Testis (tissue), 3 donors: ENCODE results near the gene LIMK2. TPM values are rescaled to one million over a fixed set of nuclear protein-coding genes. Genes with fewer than 3 reads are reported as not detected.
A peak's percentile ranks its signal among the peaks of the same experiment; 100 is the strongest.

Experiments
- DNase-seq: peaks from one replicate; pipeline ENCODE4 v3.0.0-alpha.2; 2019
- H3K27ac ChIP-seq, 2 donors: fragments of 200-600 bp; sonication (generic); one replicate each; pipeline ENCODE4 v1.5.1; 2019
- H3K27me3 ChIP-seq: fragments of 200-600 bp; sonication (generic); one replicate; pipeline ENCODE4 v1.5.1; 2019
- H3K36me3 ChIP-seq: fragments of 200-600 bp; sonication (generic); one replicate; pipeline ENCODE4 v1.5.1; 2017; ENCODE audit warnings: low read depth; ENCODE audit errors: missing control alignments
- H3K4me1 ChIP-seq: fragments of 200-600 bp; sonication (generic); one replicate; pipeline ENCODE4 v1.5.1; 2019
- H3K4me3 ChIP-seq, 2 donors: fragments of 200-600 bp; sonication (generic); one replicate each; pipeline ENCODE4 v1.5.1; 2017 to 2019
- H3K9me3 ChIP-seq: fragments of 200-600 bp; sonication (generic); one replicate; pipeline ENCODE4 v1.5.1; 2017
- CTCF ChIP-seq, 3 experiments: fragments of 450-650 bp in 2 of 3; fragments of 200-600 bp in 1 of 3; sonication (generic) in 1 of 3; IDR thresholded peaks; one replicate each; pipeline ENCODE4 v1.5.1; 2016 to 2019; ENCODE audit warnings: antibody characterized with exemption in 3 of 3, mild to moderate bottlenecking in 2 of 3, moderate library complexity in 1 of 3
- POLR2A ChIP-seq: fragments of 450-650 bp; IDR thresholded peaks from one replicate; pipeline ENCODE4 v1.6.1; 2017; ENCODE audit warnings: antibody characterized with exemption, mild to moderate bottlenecking, moderate library complexity
- WGBS, 2 donors: methylation state at CpG; one replicate each; pipeline ENCODE4 v1.1.5; 2018; 5-methylcytosine and 5-hydroxymethylcytosine counted together
- intact Hi-C: fragments of 100-400 bp; cut with DNase I; formaldehyde crosslinking; loops from one replicate; pipeline ENCODE4 v1.15.1; 2023; ENCODE audit warnings: low total_unique reads
- polyA plus RNA-seq: library from polyadenylated mRNA; stranded (reverse); fragments of 350-450 nt; fragmentation: Illumina TruSeq; extraction: RNeasy Lipid Tissue Mini Kit (QIAGEN cat#74804); gene quantifications from one replicate; pipeline ENCODE4 v1.2.3, GENCODE V29; 2014; ENCODE audit warnings: low read depth, low replicate concordance; ENCODE audit not compliant: insufficient read depth
- total RNA-seq, 2 donors: library from RNA; depleted of rRNA; stranded (reverse); fragments of >200 nt; gene quantifications; one replicate each; pipeline ENCODE4 v1.2.3, GENCODE V29; 2016

Gene LIMK2
- total and polyA plus RNA-seq, 3 donors from 2014 or later: 51.7 to 101 (median 94.0) TPM

- Histone ChIP-seq H3K4me1 (peaks cover 24% of the 10 kb centered on the region), H3K27ac (no peak overlapping the region), H3K9me3 (no peaks in the 10 kb centered on the region), H3K4me3 (no peak overlapping the region), H3K36me3 (no peaks in the 10 kb centered on the region), H3K27me3 (no peaks in the 10 kb centered on the region)
- no peak for DNase-seq
- no peak for TF ChIP-seq POLR2A
- no peak for TF ChIP-seq CTCF (IDR thresholded peaks at IDR 0.05)
- 77 to 81% methylated on average over 3 of the region's 3 CpGs for WGBS, 2 donors
- intact Hi-C loops: loop anchor here (10.0 kb wide), 1 partner anchor 69 kb away; no protein-coding TSS in a partner anchor
Observed at GRCh38 chr22:31274017-31274416, 61.9 kb downstream of the LIMK2 start.

GRCh38 chr22:31275018-31275417 lies 62.9 kb downstream of the LIMK2 start:
- intact Hi-C loops: loop anchor here (10.0 kb wide), 1 partner anchor 70 kb away; no protein-coding TSS in a partner anchor
- no peak for DNase-seq
- TF ChIP-seq CTCF (IDR thresholded peaks at IDR 0.05): no peak
- no peak for TF ChIP-seq POLR2A
- Histone ChIP-seq H3K4me1 (peaks cover 24% of the 10 kb centered on the region), H3K27ac (no peak overlapping the region), H3K27me3 (no peaks in the 10 kb centered on the region), H3K9me3 (no peaks in the 10 kb centered on the region), H3K36me3 (no peaks in the 10 kb centered on the region), H3K4me3 (no peak overlapping the region)
- 83 to 85% methylated on average over 6 of the region's 6 CpGs for WGBS, 2 donors

DNA sequence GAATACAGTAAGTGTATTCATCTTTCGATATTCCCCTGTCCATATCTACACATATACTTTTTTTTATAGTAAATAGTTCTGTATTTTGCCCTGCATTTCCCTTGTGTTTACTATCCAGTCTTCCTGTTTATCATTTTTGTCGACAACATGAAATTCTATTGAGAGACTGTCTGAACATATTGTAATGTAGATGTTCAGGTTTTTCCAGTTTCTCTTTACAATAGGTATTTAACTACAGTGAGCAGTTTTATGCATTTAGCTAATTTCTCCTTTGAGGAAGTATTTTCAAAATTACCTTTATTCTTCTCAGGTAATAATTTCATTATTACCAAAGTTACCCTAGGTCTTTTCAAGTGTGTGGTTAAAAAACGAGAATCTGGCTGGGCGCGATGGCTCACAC lies 63.5 kb downstream of the LIMK2 start:
- no peak overlapping the region for H3K27ac ChIP-seq
- H3K36me3 ChIP-seq: no peaks in the 10 kb centered on the region
- TF ChIP-seq CTCF (IDR thresholded peaks at IDR 0.05): no peak
- TF ChIP-seq POLR2A: no peak
- no peak overlapping the region for H3K4me3 ChIP-seq
- intact Hi-C loops: loop anchor here (10.0 kb wide), 1 partner anchor 71 kb away; no protein-coding TSS in a partner anchor
- H3K27me3 ChIP-seq: no peaks in the 10 kb centered on the region
- peaks cover 24% of the 10 kb centered on the region for H3K4me1 ChIP-seq
- H3K9me3 ChIP-seq: no peaks in the 10 kb centered on the region
- 68 to 90% methylated on average over 5 of the region's 5 CpGs for WGBS, 2 donors
- no peak for DNase-seq

GRCh38 chr22:31276426-31277167 lies 64.5 kb downstream of the LIMK2 start:
- Histone ChIP-seq H3K9me3 (no peaks in the 10 kb centered on the region), H3K27ac (no peak overlapping the region), H3K4me1 (peaks cover 16% of the 10 kb centered on the region), H3K4me3 (peak overlapping the region in 1 of 2 donors; percentile 4), H3K36me3 (no peaks in the 10 kb centered on the region), H3K27me3 (no peaks in the 10 kb centered on the region)
- DNase-seq: no peak
- intact Hi-C loops: loop anchor here (10.0 kb wide), 1 partner anchor 72 kb away; no protein-coding TSS in a partner anchor
- 68 to 78% methylated on average over 36 to 47 of the region's 69 CpGs for WGBS, 2 donors
- no peak for TF ChIP-seq POLR2A
- TF ChIP-seq CTCF (IDR thresholded peaks at IDR 0.05): no peak
